ENCODE data around the gene MRRF. TPM values are rescaled to one million over a fixed set of nuclear protein-coding genes. Genes with fewer than 3 reads are reported as not detected.

The MRRF gene
- total RNA-seq, 1 donor from 2014 or later = 44.4 TPM

DNA sequence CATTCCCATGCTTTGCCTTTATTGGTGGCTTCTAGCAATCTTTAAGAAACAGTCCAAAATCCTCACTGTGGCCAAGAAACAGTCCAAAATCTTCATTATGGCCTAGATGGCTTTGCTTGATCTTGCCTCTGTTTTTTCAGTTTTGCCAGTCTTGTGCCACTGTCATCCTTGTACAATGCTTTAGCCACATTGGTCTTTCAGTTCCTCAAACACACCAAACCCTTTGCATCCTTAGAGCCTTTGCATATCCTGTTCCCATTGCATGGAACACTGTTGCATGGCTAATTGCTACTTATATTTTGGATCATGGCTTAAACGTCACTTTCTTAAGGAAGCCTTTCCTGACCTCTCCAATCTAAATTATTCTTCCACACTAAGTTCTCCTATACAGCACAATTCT lies 22.1 kb downstream of the MRRF start:
- TF ChIP-seq, protein P1, sequence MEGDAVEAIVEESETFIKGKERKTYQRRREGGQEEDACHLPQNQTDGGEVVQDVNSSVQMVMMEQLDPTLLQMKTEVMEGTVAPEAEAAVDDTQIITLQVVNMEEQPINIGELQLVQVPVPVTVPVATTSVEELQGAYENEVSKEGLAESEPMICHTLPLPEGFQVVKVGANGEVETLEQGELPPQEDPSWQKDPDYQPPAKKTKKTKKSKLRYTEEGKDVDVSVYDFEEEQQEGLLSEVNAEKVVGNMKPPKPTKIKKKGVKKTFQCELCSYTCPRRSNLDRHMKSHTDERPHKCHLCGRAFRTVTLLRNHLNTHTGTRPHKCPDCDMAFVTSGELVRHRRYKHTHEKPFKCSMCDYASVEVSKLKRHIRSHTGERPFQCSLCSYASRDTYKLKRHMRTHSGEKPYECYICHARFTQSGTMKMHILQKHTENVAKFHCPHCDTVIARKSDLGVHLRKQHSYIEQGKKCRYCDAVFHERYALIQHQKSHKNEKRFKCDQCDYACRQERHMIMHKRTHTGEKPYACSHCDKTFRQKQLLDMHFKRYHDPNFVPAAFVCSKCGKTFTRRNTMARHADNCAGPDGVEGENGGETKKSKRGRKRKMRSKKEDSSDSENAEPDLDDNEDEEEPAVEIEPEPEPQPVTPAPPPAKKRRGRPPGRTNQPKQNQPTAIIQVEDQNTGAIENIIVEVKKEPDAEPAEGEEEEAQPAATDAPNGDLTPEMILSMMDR (IDR thresholded peaks at IDR 0.05) = no peak
- TF ChIP-seq EZH2phosphoT487 (IDR thresholded peaks at IDR 0.05) = no peak
- no peak for TF ChIP-seq EZH2 (IDR thresholded peaks at IDR 0.05)
- H3K27me3 Mint-ChIP-seq (ENCODE audit: insufficient read depth, low read depth) = peaks cover 2% of the 10 kb centered on the region
- H3K4me3 Mint-ChIP-seq = no peak overlapping the region
- H2AFZ ChIP-seq (replicated peaks) = no peak overlapping the region
- H3K36me3 Mint-ChIP-seq = peaks cover 8% of the 10 kb centered on the region
- H3K79me2 ChIP-seq (ENCODE audit: low read depth) = no peaks in the 10 kb centered on the region
- no peaks in the 10 kb centered on the region for H3K27me3 ChIP-seq
- H3K9me3 ChIP-seq (ENCODE audit: low read depth) = no peaks in the 10 kb centered on the region
- peaks cover 3% of the 10 kb centered on the region for H4K20me1 ChIP-seq (ENCODE audit: low read depth)
- no peaks in the 10 kb centered on the region for H3K36me3 ChIP-seq
- H3K4me3 ChIP-seq = no peak overlapping the region
- H3F3A ChIP-seq (ENCODE audit: low read depth) = no peaks in the 10 kb centered on the region
- H3K9ac ChIP-seq = no peak overlapping the region
- DNase-seq (ENCODE audit: low spot score) = no peak
- no peak overlapping the region for H3K27ac Mint-ChIP-seq
- H3K4me1 ChIP-seq = no peaks in the 10 kb centered on the region
- no peaks in the 10 kb centered on the region for H3K9me3 Mint-ChIP-seq
- peaks cover under 1% of the 10 kb centered on the region for H3K4me1 Mint-ChIP-seq
- no peak overlapping the region for H3K4me2 ChIP-seq
- no peak overlapping the region for H3K27ac ChIP-seq

DNA sequence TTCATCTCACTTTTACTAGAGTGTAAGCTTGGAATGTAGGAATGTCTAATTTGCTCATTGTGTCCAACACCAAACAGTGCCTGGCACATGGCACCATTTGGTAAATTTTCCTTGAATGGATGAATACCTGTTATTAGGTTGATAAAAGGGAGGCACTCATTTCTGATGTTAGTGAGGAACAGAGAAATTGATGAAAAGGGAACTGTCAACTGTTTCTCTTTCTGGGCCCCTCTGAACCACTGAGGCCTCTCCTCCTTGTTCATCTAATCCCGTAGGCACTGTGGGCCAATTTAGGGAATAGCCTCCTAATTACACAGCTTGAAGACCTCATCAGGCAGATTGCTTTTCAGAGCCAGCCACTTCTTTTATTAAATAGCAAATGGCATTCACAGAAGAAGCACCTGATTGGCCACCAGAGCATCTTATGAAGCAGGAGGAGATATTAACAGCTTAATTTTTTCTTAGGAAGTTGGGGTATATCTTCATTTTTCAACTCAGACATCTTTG lies 22.6 kb downstream of the MRRF start:
- no peaks in the 10 kb centered on the region for H3K36me3 ChIP-seq
- no peak overlapping the region for H3K4me3 ChIP-seq
- no peaks in the 10 kb centered on the region for H3K27me3 ChIP-seq
- H3K4me1 Mint-ChIP-seq = no peaks in the 10 kb centered on the region
- H3K27ac ChIP-seq = no peak overlapping the region
- H3K4me1 ChIP-seq = no peaks in the 10 kb centered on the region
- TF ChIP-seq, protein P1 (IDR thresholded peaks at IDR 0.05) = no peak
- TF ChIP-seq EZH2phosphoT487 (IDR thresholded peaks at IDR 0.05) (no peak), EZH2 (IDR thresholded peaks at IDR 0.05) (no peak)
- H3K9ac ChIP-seq = no peak overlapping the region
- no peak overlapping the region for H3K4me3 Mint-ChIP-seq
- no peaks in the 10 kb centered on the region for H3K9me3 Mint-ChIP-seq
- H3K27ac Mint-ChIP-seq = no peak overlapping the region
- peaks cover 3% of the 10 kb centered on the region for H4K20me1 ChIP-seq (ENCODE audit: low read depth)
- no peak for DNase-seq (ENCODE audit: low spot score)
- no peaks in the 10 kb centered on the region for H3K9me3 ChIP-seq (ENCODE audit: low read depth)
- peaks cover 2% of the 10 kb centered on the region for H3K27me3 Mint-ChIP-seq (ENCODE audit: insufficient read depth, low read depth)
- H3K79me2 ChIP-seq (ENCODE audit: low read depth) = no peaks in the 10 kb centered on the region
- no peak overlapping the region for H2AFZ ChIP-seq (replicated peaks)
- H3F3A ChIP-seq (ENCODE audit: low read depth) = no peaks in the 10 kb centered on the region
- no peak overlapping the region for H3K4me2 ChIP-seq
- peaks cover 8% of the 10 kb centered on the region for H3K36me3 Mint-ChIP-seq

- Histone ChIP-seq H3K36me3 (no peaks in the 10 kb centered on the region), H3K27ac (no peak overlapping the region), H4K20me1 (ENCODE audit: low read depth) (peaks cover 2% of the 10 kb centered on the region), H3K4me2 (no peak overlapping the region), H2AFZ (replicated peaks) (no peak overlapping the region), H3K9me3 (ENCODE audit: low read depth) (no peaks in the 10 kb centered on the region), H3K4me3 (no peak overlapping the region), H3F3A (ENCODE audit: low read depth) (no peaks in the 10 kb centered on the region), H3K9ac (no peak overlapping the region), H3K4me1 (no peaks in the 10 kb centered on the region), H3K27me3 (no peaks in the 10 kb centered on the region), H3K79me2 (ENCODE audit: low read depth) (no peaks in the 10 kb centered on the region)
- TF ChIP-seq EZH2phosphoT487 (IDR thresholded peaks at IDR 0.05) = no peak
- no peak overlapping the region for H3K27ac Mint-ChIP-seq
- no peaks in the 10 kb centered on the region for H3K4me1 Mint-ChIP-seq
- H3K27me3 Mint-ChIP-seq (ENCODE audit: insufficient read depth, low read depth) = peaks cover 2% of the 10 kb centered on the region
- H3K4me3 Mint-ChIP-seq = no peak overlapping the region
- DNase-seq (ENCODE audit: low spot score) = no peak
- no peaks in the 10 kb centered on the region for H3K9me3 Mint-ChIP-seq
- peaks cover 7% of the 10 kb centered on the region for H3K36me3 Mint-ChIP-seq
Measured at GRCh38 chr9:122291458-122291857, 26.8 kb downstream of the MRRF start.

DNA sequence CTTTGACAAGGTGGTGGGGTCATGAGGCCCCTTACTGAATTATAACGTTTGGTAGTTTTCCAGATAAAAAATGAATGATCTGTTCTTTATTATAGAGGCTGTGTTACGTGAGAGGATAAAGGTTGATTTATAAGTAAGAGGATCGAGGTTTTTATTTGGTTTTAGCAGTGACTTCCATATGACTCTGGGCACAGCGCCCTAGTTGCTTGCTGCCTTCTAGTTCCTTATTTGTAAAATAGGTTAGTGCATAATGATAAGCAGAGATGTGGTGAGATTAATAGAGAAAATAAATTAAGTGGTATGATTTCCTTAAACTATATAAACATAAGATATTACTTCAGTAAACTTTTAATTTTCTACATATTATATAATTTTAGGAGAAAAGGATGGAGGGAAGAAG lies 29.8 kb downstream of the MRRF start:
- peaks cover 14% of the 10 kb centered on the region for H3K36me3 Mint-ChIP-seq
- H3K27me3 ChIP-seq = no peaks in the 10 kb centered on the region
- no peaks in the 10 kb centered on the region for H3K79me2 ChIP-seq (ENCODE audit: low read depth)
- no peak for DNase-seq (ENCODE audit: low spot score)
- H3K4me1 Mint-ChIP-seq = no peaks in the 10 kb centered on the region
- no peaks in the 10 kb centered on the region for H3K36me3 ChIP-seq
- no peak overlapping the region for H3K9ac ChIP-seq
- H3K27me3 Mint-ChIP-seq (ENCODE audit: insufficient read depth, low read depth) = no peaks in the 10 kb centered on the region
- no peak overlapping the region for H2AFZ ChIP-seq (replicated peaks)
- no peaks in the 10 kb centered on the region for H3K9me3 Mint-ChIP-seq
- no peak overlapping the region for H3K4me2 ChIP-seq
- H3K4me1 ChIP-seq = no peaks in the 10 kb centered on the region
- peaks cover 2% of the 10 kb centered on the region for H4K20me1 ChIP-seq (ENCODE audit: low read depth)
- no peaks in the 10 kb centered on the region for H3F3A ChIP-seq (ENCODE audit: low read depth)
- TF ChIP-seq EZH2 (IDR thresholded peaks at IDR 0.05) (no peak), EZH2phosphoT487 (IDR thresholded peaks at IDR 0.05) (no peak)
- TF ChIP-seq, protein P1 (IDR thresholded peaks at IDR 0.05) = no peak
- no peak overlapping the region for H3K27ac ChIP-seq
- no peaks in the 10 kb centered on the region for H3K9me3 ChIP-seq (ENCODE audit: low read depth)
- H3K4me3 Mint-ChIP-seq = no peak overlapping the region
- H3K4me3 ChIP-seq = no peak overlapping the region
- no peak overlapping the region for H3K27ac Mint-ChIP-seq
